Activated T-helper 17 cell treated with anti-CD3 and anti-CD28 coated beads, Interleukin-2, amount 50 U/mL, for 72 hours (primary cell): ENCODE results near the gene IFT22. TPM values are rescaled to one million over a fixed set of nuclear protein-coding genes. Genes with fewer than 3 reads are reported as not detected.
A peak's percentile ranks its signal among the peaks of the same experiment; 100 is the strongest.
"Not testable (repeated sequence)": the region's sequence is repeated elsewhere in the genome, so short reads cannot be mapped to it uniquely, and the experiment has no call there.

ENCODE experiments used
- ATAC-seq: fragments of 150-1000 bp; cut with Tn5 transposase; replicated peaks from 2 replicates; pipeline ENCODE4 v1.10.0; 2021; ENCODE audit warnings: mild to moderate bottlenecking, moderate library complexity
- H3K27ac Mint-ChIP-seq: one replicate; pipeline ENCODE4 v1.8.0; 2022; ENCODE audit warnings: mixed read lengths
- H3K27me3 Mint-ChIP-seq: one replicate; pipeline ENCODE4 v1.8.0; 2022; ENCODE audit warnings: mixed read lengths
- H3K36me3 Mint-ChIP-seq: one replicate; pipeline ENCODE4 v1.8.0; 2022; ENCODE audit warnings: low read depth, mild to moderate bottlenecking, mixed read lengths
- H3K4me1 Mint-ChIP-seq: one replicate; pipeline ENCODE4 v1.8.0; 2022; ENCODE audit warnings: mixed read lengths
- H3K4me3 Mint-ChIP-seq: one replicate; pipeline ENCODE4 v1.8.0; 2022; ENCODE audit warnings: mild to moderate bottlenecking, mixed read lengths
- H3K9me3 Mint-ChIP-seq: one replicate; pipeline ENCODE4 v1.8.0; 2022; ENCODE audit warnings: mixed read lengths
- total RNA-seq, 2 donors: library from RNA; stranded (reverse); gene quantifications; one replicate each; pipeline ENCODE4 v1.2.3, GENCODE V29; 2022

IFT22 gene
- total RNA-seq, 2 donors from 2014 or later = 3.4 to 8.2 TPM

- Mint-ChIP-seq H3K27me3 (peaks cover 33% of the 10 kb centered on the region), H3K4me1 (no peaks in the 10 kb centered on the region), H3K27ac (no peak overlapping the region), H3K36me3 (peaks cover 13% of the 10 kb centered on the region), H3K9me3 (peaks cover 5% of the 10 kb centered on the region), H3K4me3 (no peak overlapping the region)
- no peak for ATAC-seq
These were observed 21.8 kb downstream of the IFT22 start for GRCh38 chr7:101299511-101300464.

- H3K4me3 Mint-ChIP-seq = no peak overlapping the region
- ATAC-seq = no peak
- no peaks in the 10 kb centered on the region for H3K4me1 Mint-ChIP-seq
- H3K36me3 Mint-ChIP-seq = no peaks in the 10 kb centered on the region
- no peaks in the 10 kb centered on the region for H3K9me3 Mint-ChIP-seq
- H3K27ac Mint-ChIP-seq = no peak overlapping the region
- H3K27me3 Mint-ChIP-seq = peaks cover 27% of the 10 kb centered on the region
These were observed 26.8 kb downstream of the IFT22 start for GRCh38 chr7:101294832-101295121.

GRCh38 chr7:101294039-101294831 lies 27.4 kb downstream of the IFT22 start:
- Mint-ChIP-seq H3K9me3 (no peaks in the 10 kb centered on the region), H3K4me1 (no peaks in the 10 kb centered on the region), H3K27ac (no peak overlapping the region), H3K27me3 (peaks cover 28% of the 10 kb centered on the region), H3K36me3 (no peaks in the 10 kb centered on the region), H3K4me3 (no peak overlapping the region)
- ATAC-seq = no peak

GRCh38 chr7:101293069-101294021 lies 28.3 kb downstream of the IFT22 start:
- not testable (repeated sequence) for H3K4me1 Mint-ChIP-seq, H3K9me3 Mint-ChIP-seq, ATAC-seq, H3K4me3 Mint-ChIP-seq, H3K36me3 Mint-ChIP-seq, H3K27ac Mint-ChIP-seq
- H3K27me3 Mint-ChIP-seq = peaks cover 32% of the 10 kb centered on the region

- ATAC-seq, H3K36me3 Mint-ChIP-seq, H3K4me3 Mint-ChIP-seq, H3K27ac Mint-ChIP-seq, H3K9me3 Mint-ChIP-seq, H3K4me1 Mint-ChIP-seq: not testable (repeated sequence)
- peaks cover 30% of the 10 kb centered on the region for H3K27me3 Mint-ChIP-seq
These were observed 29.0 kb downstream of the IFT22 start for GRCh38 chr7:101292566-101292965.

- ATAC-seq = peak; percentile 67
- H3K36me3 Mint-ChIP-seq = not testable (repeated sequence)
These were observed 31.2 kb downstream of the IFT22 start for GRCh38 chr7:101290186-101291037.

GRCh38 chr7:101289687-101290086 lies 31.9 kb downstream of the IFT22 start:
- Mint-ChIP-seq H3K4me3 (peak overlapping the region; percentile 37), H3K27ac (peak overlapping the region; percentile 58), H3K27me3 (peaks cover 32% of the 10 kb centered on the region)
- ATAC-seq = peak; percentile 89
- not testable (repeated sequence) for H3K9me3 Mint-ChIP-seq, H3K4me1 Mint-ChIP-seq, H3K36me3 Mint-ChIP-seq

More at GRCh38 chr7:101290186-101291037, 31.2 kb downstream of the IFT22 start:
- not testable (repeated sequence) for H3K4me1 Mint-ChIP-seq, H3K27ac Mint-ChIP-seq, H3K9me3 Mint-ChIP-seq
- H3K27me3 Mint-ChIP-seq = peaks cover 32% of the 10 kb centered on the region
- H3K4me3 Mint-ChIP-seq = peak overlapping the region; percentile 37

GRCh38 chr7:101288439-101288838 lies 33.2 kb downstream of the IFT22 start:
- Mint-ChIP-seq H3K4me3 (no peak overlapping the region), H3K4me1 (no peaks in the 10 kb centered on the region)

GRCh38 chr7:101287032-101287431 lies 34.6 kb downstream of the IFT22 start:
- no peaks in the 10 kb centered on the region for H3K36me3 Mint-ChIP-seq
- H3K27me3 Mint-ChIP-seq = peaks cover 22% of the 10 kb centered on the region
- H3K27ac Mint-ChIP-seq = no peak overlapping the region
- no peak overlapping the region for H3K4me3 Mint-ChIP-seq
- no peak for ATAC-seq
- H3K9me3 Mint-ChIP-seq = no peaks in the 10 kb centered on the region
- H3K4me1 Mint-ChIP-seq = no peaks in the 10 kb centered on the region

More at GRCh38 chr7:101288439-101288838, 33.2 kb downstream of the IFT22 start:
- Mint-ChIP-seq H3K36me3 (no peaks in the 10 kb centered on the region), H3K9me3 (no peaks in the 10 kb centered on the region), H3K27me3 (peaks cover 26% of the 10 kb centered on the region), H3K27ac (no peak overlapping the region)
- ATAC-seq = no peak

GRCh38 chr7:101285880-101286279 lies 35.7 kb downstream of the IFT22 start:
- not testable (repeated sequence) for H3K9me3 Mint-ChIP-seq, ATAC-seq, H3K4me1 Mint-ChIP-seq, H3K36me3 Mint-ChIP-seq, H3K4me3 Mint-ChIP-seq
- Mint-ChIP-seq H3K27me3 (peaks cover 19% of the 10 kb centered on the region), H3K27ac (peak overlapping the region; percentile 1)

GRCh38 chr7:101285171-101285570 lies 36.4 kb downstream of the IFT22 start:
- Mint-ChIP-seq H3K9me3 (no peaks in the 10 kb centered on the region), H3K4me3 (no peak overlapping the region), H3K4me1 (no peaks in the 10 kb centered on the region), H3K27ac (no peak overlapping the region), H3K27me3 (peaks cover 14% of the 10 kb centered on the region), H3K36me3 (no peaks in the 10 kb centered on the region)
- ATAC-seq = no peak

- not testable (repeated sequence) for H3K9me3 Mint-ChIP-seq, ATAC-seq, H3K27me3 Mint-ChIP-seq, H3K4me1 Mint-ChIP-seq, H3K36me3 Mint-ChIP-seq, H3K4me3 Mint-ChIP-seq, H3K27ac Mint-ChIP-seq
These were observed 40.7 kb downstream of the IFT22 start for GRCh38 chr7:101280912-101281311.

- H3K36me3 Mint-ChIP-seq = no peaks in the 10 kb centered on the region
- H3K27ac Mint-ChIP-seq = no peak overlapping the region
- ATAC-seq = no peak
These were observed 42.9 kb downstream of the IFT22 start for GRCh38 chr7:101278461-101279292.

More at GRCh38 chr7:101278461-101279292, 42.9 kb downstream of the IFT22 start:
- Mint-ChIP-seq H3K9me3 (no peaks in the 10 kb centered on the region), H3K4me1 (no peaks in the 10 kb centered on the region), H3K4me3 (no peak overlapping the region), H3K27me3 (peaks cover 10% of the 10 kb centered on the region)
